DMS114 treated with DMSO at 0.1 percent for 48 hours (cell line): Measurements from ENCODE around the gene TTPAL.

Source experiments
- DNase-seq: peaks from one replicate; lab custom pipeline; 2025; ENCODE audit not compliant: unreplicated experiment; lab: John Stamatoyannopoulos, UW

Gene TTPAL

DNA sequence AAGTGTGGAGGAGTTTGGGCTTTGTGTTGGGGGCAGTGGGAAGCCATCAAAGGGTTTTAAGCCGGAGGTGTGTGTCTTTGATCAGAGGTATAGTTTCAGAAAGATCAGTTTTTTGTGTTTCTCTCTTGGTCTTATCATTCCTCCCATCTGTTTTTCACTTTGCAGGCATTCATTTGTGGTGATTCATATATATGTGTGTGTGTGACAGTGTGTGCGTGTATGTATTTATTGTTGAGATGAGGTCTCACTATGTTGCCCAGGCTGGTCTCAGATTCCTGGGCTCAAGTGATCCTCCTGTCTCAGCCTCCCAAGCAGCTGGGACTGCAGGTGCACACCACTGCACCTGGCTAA is 57.3 kb downstream of the TTPAL start:
- DNase-seq: no peak

DNA sequence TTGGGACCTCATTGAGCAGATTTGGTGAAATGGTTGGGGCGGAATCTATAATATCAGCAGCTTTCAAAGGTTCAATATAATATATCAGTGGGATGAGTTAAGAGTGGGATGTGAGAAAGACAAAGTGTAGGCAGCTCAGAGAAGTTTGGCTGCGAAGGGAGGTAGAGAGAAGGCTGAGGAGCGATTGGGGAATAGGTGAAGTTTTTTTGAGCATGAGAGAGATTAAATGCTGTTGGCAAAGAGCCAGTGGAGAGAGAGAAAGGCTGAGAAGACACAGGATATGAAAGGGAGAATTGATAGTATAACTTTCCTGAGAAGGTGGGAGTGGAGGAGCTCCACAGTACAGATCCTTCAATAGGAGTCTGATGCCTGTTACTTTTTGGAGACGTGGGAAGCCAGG is 58.3 kb downstream of the TTPAL start:
- DNase-seq: no peak

DNA sequence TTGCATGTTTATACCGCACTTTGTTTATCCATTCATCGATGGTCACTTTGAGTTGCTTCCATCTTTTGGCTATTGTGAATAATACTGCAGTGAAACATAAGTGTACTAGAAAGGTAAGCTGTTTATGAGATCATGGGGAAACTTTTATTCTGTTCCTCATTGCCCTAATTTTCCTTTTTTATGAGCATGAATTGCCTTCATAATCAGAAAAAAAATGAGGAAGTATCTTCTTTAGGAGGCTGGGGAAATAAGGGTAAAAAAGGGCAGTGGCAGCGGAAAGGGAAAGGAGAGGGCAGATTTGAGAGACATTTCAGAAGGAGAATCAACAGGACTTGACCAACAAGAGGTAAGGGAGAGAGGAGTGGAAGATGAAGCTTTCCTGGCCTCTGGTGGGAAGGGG is 60.5 kb downstream of the TTPAL start:
- DNase-seq: no peak

DNA sequence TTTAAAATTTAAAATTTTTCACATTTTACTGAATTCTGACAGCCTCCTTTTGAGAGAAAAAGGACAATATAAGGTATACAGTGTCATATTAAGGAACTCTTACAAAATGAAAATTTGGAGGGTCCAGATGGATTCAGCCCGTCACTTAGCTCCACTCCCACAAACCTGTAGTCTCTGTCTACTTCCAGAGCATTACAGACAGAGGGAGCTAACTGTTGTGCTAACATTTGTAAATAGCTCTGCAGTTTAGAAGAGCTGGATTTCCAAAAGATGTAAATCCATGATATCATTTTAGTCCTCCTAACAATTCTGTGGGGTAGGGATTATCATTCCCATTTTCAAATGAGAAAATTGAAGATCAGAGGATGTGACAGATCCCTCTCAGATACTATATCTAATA is 62.3 kb downstream of the TTPAL start:
- DNase-seq: no peak

DNA sequence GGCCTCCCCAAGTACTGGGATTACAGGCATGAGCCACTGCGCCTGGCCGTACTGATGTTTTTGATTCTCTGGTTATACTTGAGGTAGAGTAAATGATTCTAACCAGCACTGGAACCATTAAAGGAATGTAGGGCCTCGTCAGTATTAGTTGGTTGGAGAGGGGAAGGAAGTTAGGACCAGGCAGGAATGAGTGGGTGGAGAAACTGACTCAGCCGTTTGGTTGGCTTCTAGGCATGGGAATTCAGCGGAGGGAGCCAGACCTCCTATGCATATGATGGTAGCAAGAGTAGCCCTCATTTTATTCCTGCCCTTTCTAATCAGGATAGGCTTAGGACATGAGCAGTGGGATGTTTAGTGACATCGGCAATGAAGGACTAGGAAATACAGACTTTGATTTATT is 65.2 kb downstream of the TTPAL start:
- no peak for DNase-seq

DNA sequence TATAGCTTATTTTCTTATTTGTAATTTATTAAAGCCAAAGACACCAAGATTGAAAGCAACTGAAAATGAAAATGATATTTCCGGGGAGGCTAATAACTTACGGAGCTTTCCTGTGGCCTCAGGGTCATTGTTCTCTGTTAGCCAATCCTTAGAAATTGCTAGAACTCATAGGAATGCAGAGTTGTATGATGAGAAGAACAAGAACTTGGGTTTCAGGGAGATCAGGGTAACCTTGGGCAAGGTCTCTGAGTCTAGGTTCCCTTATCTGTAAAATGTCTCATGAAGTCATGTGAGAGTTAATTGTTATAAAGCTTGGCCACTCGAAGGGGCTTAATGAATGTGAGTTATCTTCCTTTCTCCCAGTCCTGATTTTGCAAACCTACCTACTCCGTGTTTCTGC is 66.3 kb downstream of the TTPAL start:
- DNase-seq: no peak

DNA sequence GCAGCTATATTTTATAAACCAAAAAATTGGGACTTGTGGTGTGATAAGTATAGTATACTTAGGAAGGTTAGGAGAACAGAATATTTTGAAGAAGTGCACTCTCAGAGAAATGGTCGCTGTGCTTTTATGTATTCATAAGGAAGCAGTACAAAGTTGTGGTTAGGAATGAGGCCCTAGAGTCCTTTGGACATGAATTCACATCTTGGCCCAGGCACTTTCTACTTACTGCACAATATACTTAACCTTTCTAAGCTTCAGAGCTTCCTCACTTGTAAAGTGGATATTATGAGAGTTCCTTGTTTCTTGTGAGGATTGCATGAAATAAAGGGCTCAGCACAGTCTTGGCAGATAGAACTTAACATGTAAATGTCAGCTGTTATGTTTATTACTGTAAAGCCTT is 67.2 kb downstream of the TTPAL start:
- DNase-seq: no peak

DNA sequence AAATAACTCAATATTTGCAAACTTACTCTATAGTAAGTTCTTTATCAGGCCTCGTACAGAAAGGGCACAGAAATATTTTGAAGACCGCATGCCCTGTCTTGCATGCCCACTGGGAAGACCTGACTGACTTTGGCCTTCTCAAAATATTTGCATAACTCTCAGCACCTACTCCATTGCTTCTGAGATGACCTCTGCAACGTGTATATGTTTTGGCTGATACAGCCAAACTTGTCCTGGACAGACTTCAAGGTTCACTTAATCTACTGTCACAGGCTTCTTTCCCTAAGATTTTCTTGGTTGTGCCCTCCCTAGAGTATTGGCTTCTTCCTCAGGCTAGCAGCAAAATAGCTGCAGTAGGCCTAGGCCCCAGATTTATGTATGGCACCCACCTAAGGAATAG is 67.7 kb downstream of the TTPAL start:
- no peak for DNase-seq
